ENCODE data around the gene KRT81.
"Not testable (repeated sequence)": the region's sequence is repeated elsewhere in the genome, so short reads cannot be mapped to it uniquely, and the experiment has no call there.

KRT81 gene

GRCh38 chr12:52245259-52245961, 45.9 kb downstream of the KRT81 start:
- no peak for DNase-seq (ENCODE audit: extremely low read depth in 1 of 2, low read depth in 1 of 2)

DNA sequence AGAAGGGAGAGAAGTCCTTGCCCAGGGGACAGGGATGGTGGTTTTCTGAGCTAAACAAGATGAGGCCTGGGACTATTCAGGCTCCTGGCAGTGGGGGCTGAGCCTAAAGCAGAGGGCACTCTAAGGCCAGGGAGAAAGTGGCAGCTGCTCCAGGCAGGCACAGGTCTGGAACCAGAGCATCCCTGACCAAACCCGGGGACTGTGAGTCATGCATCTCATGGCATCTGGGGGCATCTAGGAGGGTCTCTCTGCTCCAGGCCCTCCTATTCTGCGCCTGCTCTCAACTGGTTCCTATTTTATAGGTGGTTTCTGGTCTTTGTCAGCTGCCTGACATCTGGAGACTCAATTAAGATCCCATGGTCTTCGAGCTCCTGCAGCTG, 46.7 kb downstream of the KRT81 start:
- DNase-seq (ENCODE audit: extremely low read depth in 1 of 2, low read depth in 1 of 2), result no peak

DNA sequence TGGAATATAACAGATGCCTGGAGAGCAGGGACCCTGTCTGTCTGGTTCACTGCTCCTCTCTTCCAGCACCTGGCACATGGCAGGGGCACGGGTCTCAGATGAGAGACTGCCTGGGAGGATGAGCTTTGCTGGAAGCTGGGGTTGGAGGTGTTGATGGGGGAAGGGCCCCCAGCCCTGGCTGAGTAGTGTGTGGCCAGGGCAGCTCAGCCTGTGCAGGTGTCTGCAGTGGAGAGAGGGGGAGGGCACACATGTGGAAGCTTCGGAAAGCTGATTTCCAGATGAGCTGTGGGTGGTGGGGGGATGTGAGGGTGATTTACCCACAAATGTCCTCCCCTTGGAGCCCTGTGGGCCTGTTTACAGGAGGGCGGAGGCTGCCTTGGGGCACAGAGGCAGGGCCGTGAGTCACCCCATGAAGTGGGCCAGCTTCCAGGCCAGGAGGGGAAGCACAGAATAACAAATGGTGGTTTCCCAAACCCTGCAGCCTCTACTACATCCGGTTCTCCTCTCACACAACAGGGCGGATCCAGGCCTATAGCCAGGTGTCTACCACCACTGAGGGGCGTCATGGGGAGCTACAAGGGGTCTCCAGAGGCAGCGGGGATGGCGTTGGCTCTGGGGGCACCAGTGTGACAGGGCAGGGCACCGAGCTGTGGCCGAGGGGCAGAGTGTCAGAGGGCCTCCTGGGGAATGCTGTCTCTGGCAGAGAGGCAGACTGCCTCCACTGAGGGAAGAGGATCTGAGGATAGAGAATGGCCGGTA, 47.3 kb downstream of the KRT81 start:
- DNase-seq (ENCODE audit: extremely low read depth in 1 of 2, low read depth in 1 of 2), result peak in 1 of 2 donors; percentile 43

DNA sequence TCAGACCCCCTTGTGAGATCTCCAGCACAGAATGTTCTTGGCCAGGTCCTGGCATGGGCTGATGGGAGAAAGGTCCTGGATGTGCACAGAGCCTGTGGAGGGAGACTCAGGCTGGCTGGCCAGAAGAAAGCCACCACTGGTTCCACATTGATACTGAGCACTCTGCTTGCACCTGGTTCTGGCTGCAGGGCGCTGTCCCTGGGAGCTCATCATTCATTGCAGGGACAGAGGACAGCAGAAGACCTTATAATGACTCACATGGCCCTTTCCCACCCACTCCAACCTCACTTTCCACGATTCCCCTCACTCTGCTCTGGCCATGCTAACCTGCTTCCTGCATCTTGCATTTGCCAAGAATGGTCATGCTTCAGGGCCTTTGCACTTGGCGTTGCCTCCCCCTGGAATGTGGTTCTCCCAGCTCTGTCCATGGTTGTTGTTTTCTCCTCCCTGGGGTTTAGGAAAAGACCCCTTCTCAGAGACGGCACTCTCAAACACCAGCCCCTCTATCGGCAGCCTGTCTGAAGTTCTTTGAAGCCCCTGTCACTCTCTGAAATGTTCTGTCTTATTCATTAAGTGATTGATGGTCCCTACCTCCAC, 48.0 kb downstream of the KRT81 start:
- no peak for DNase-seq (ENCODE audit: extremely low read depth in 1 of 2, low read depth in 1 of 2)

- DNase-seq (ENCODE audit: extremely low read depth in 1 of 2, low read depth in 1 of 2), result no peak
Observed at GRCh38 chr12:52242442-52243258, 48.7 kb downstream of the KRT81 start.

DNA sequence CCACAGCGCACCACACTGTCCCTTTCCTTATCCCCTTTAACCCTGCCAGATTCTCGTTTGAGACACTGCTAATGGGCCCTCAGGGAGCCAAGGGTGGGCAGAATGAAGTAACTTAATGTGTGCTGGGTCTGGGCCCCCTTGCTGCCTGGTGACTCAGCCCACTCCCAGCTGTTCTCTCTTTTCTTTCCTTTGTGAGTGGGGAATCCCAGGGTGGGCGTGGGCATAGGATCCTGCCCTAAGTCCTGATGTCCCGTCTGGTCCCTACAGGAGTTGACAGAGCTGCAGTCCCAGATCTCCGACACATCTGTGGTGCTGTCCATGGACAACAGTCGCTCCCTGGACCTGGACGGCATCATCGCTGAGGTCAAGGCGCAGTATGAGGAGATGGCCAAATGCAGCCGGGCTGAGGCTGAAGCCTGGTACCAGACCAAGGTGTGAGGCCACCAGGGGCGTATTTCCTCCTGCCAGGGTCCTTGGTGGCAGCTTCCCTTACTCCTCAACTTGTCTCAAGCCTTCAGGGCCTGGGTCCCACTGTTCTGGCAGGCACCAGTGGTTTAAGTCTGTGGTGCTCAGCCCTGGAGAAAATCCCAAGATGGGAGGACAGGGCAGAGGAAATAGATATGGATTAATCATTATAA, 50.0 kb downstream of the KRT81 start:
- no peak for DNase-seq (ENCODE audit: extremely low read depth in 1 of 2, low read depth in 1 of 2)

DNA sequence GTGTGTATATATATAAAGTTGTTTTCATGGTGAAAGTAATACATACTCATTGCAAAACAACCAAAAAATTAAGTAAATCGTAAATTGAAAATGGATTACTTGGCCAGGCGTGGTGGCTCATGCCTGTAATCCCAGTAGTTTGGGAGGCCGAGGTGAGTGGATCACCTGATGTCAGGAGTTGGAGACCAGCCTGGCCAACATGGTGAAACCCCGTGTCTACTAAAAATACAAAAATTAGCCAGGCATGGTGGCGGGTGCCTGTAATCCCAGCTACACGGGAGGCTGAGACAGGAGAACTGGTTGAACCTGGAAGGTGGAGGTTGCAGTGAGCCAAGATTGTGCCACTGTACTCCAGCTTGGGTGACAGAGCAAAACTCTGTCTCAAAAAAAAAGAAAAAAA, 51.1 kb downstream of the KRT81 start:
- not testable (repeated sequence) for DNase-seq (ENCODE audit: extremely low read depth in 1 of 2, low read depth in 1 of 2)

DNA sequence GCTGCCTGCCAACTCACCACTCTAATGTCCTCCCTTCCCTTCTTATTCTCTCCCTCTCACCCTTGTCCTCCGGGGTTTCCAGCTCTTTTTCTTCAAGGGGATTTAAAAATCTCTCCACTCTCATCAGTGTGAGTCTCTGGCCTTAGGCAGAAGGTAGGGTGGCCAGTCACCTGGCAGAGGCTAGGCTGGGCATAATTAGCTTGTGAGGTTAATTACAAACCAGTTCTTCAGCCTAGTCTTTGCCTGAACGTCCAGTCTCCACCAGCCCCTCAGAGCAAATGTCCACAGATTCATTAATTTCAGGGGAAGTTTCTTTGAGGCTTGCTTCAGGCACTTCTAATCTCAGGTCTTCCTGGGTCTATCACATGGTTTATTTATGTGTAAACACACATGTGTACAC, 51.6 kb downstream of the KRT81 start:
- DNase-seq (ENCODE audit: extremely low read depth in 1 of 2, low read depth in 1 of 2), result no peak

GRCh38 chr12:52238916-52239646, 52.3 kb downstream of the KRT81 start:
- no peak for DNase-seq (ENCODE audit: extremely low read depth in 1 of 2, low read depth in 1 of 2)

DNA sequence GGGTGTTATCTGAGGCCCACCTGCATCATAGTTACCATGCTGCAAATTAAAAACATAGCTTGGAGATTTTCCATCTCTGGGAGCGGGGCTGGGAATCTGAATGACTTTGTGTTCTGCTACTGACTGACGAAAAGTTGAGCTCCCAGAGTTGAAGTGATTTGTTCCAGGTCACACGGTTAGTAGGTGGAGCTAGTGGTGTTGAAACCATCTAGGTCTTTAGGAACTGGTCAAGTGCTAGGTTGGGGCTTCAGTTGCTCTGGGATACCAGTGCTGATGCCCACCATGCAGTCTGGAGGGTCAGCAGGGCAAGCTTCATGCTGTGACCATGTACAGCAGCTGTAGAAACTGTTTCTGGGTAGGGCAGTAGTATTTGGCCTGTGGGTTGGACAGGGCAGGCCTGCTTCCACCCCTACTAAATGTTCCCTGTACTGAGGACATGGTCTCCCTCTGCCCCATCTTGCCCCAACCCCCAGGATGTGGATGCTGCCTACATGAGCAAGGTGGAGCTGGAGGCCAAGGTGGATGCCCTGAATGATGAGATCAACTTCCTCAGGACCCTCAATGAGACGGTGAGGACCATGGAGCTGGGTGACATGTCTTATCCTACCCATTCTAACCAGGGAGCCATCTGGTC, 53.0 kb downstream of the KRT81 start:
- no peak for DNase-seq (ENCODE audit: extremely low read depth in 1 of 2, low read depth in 1 of 2)

- DNase-seq (ENCODE audit: extremely low read depth in 1 of 2, low read depth in 1 of 2), result no peak
Observed at GRCh38 chr12:52236386-52237050, 54.8 kb downstream of the KRT81 start.
